ENCODE measurements around the gene APLNR.

- no peak for TF ChIP-seq REST (IDR thresholded peaks at IDR 0.05; ENCODE audit: low read depth, low read length)
- no peak for TF ChIP-seq JUND (IDR thresholded peaks at IDR 0.05)
- no peak for TF ChIP-seq TCF12 (IDR thresholded peaks at IDR 0.05)
Measured at GRCh38 chr11:57244911-57245310, 7.9 kb upstream of the APLNR start.
